KOPT-K1 (cell line): Measurements from ENCODE around the gene SRRM1.
"Not testable (repeated sequence)": the region's sequence is repeated elsewhere in the genome, so short reads cannot be mapped to it uniquely, and the experiment has no call there.

ENCODE experiments used
- H3K27ac ChIP-seq: fragments of 200-600 bp; sonication (generic); 2 replicates; pipeline ENCODE4 v1.5.1; 2016; ENCODE audit warnings: antibody characterized with exemption, mild to moderate bottlenecking, low read depth, low read length; ENCODE audit not compliant: poor library complexity, severe bottlenecking
- H3K36me3 ChIP-seq: fragments of 200-600 bp; sonication (generic); 2 replicates; pipeline ENCODE4 v1.5.1; 2017; ENCODE audit warnings: antibody characterized with exemption, mild to moderate bottlenecking, low read length, moderate library complexity; ENCODE audit not compliant: insufficient read depth
- H3K9me3 ChIP-seq: fragments of 200-600 bp; sonication (generic); 2 replicates; pipeline ENCODE4 v1.5.1; 2017; ENCODE audit warnings: antibody characterized with exemption, low read length, mild to moderate bottlenecking; ENCODE audit not compliant: insufficient read depth, poor library complexity, severe bottlenecking

SRRM1 gene

DNA sequence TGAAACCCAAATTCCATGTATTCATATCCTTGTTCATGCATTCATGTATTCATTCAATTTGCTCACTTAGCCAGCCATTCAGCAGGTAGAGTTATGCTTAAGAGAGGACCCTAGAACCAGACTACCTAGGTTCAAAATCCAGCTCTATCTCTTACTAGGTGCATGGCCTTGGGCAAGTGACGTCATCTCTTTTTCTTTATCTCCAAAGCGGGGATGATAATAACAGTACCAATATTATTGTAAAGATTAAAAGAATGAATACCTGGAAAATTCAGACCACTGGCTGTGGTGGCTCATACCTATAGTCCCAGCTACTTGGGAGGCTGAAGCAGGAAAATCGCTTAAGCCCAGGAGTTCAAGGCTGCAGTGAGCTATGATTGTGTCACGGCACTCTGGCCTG is 68.2 kb downstream of the SRRM1 start:
- Histone ChIP-seq H3K27ac (no peak overlapping the region), H3K9me3 (no peaks in the 10 kb centered on the region)

DNA sequence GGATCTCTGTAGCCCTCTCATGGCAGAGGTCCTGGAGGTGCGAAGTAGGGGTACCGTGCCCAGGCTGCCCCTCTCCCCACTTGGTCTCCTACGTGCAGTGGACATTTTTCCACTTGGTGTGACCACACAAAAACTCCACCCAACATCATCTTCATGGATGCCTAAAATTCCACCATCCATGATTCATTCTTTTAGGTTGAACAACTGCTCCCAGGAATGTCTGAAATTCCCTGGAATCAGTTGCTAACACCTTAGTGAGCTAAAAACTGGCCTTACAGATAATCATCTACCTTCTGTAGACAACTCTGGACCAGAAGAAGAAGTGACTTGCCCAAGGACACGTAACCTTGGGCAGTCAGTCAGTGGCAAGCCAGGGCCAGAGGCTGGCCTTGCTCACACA is 70.1 kb downstream of the SRRM1 start:
- Histone ChIP-seq H3K36me3 (no peaks in the 10 kb centered on the region), H3K27ac (no peak overlapping the region), H3K9me3 (no peaks in the 10 kb centered on the region)

More for the DNA sequence above, 68.2 kb downstream of the SRRM1 start:
- no peaks in the 10 kb centered on the region for H3K36me3 ChIP-seq

DNA sequence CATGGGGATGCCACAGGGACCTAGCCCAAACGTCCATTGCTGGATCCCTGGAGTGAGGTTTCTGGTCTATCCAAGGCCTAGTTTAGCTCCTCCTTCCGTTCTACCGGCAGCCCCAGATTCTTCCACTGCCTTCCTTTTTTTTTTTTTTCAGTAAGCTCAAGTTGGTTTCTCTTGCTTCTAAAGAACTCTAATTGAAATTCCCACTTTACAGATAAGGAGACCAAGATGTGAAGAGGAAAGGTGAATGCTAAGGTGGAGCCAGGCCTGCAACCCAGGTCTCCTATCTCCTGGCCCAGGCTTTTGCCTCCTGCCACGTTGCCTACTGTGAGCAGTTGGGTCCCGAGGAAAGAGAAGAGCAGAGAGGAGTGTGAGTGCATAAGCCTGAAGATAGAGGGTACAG is 70.6 kb downstream of the SRRM1 start:
- no peak overlapping the region for H3K27ac ChIP-seq
- H3K36me3 ChIP-seq, result no peaks in the 10 kb centered on the region
- H3K9me3 ChIP-seq, result no peaks in the 10 kb centered on the region

DNA sequence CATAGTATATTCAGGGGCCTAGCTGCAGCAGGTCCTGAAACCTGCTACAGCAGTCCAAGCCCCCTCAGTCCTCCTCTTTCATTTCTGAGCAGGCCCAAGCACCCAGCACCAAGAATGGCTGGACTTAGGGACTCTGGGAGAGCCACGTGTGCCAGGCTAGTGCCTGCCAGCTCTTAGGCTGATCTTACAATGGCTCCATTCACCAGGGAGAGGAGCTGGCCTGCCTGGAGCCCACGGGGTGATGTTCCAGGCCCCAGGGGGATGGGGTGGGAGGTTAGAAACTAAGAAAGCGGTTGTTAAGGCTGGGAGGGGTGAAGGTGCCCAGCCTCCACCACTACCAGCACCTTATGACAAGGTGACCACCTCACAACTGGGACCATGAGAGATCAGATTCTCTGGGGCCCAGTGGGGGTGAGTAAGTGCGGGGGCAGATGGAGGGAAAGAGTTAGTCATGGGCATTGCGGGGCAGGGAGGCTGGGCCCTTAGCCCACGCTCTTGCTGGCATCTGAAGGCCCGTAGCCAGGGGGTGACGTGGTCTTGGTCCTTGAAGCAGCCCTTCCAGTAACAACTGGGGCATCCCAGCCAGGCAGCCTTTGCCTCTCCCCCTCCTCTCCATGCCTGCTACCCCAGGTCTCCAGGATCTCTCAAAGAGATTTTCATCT is 71.9 kb downstream of the SRRM1 start:
- H3K36me3 ChIP-seq, result no peaks in the 10 kb centered on the region
- no peaks in the 10 kb centered on the region for H3K9me3 ChIP-seq
- no peak overlapping the region for H3K27ac ChIP-seq

DNA sequence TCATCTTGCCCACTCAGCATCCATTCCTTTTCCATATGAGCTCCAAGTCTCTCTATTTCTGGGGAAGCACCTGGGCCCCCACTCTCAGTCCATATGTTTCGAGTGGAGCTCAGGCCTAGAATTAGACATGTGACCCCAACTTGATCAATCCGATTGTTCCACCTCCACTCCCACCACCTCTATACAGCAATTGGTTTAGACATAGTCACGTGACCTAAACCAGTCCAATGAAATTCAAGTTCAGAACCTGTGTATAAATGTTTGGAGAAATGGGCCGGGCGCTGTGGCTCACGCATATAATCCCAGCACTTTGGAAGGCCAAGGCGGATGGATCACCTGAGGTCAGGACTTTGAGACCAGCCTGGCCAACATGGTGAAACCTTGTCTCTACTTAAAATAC is 72.6 kb downstream of the SRRM1 start:
- Histone ChIP-seq H3K27ac (no peak overlapping the region), H3K36me3 (no peaks in the 10 kb centered on the region), H3K9me3 (no peaks in the 10 kb centered on the region)

DNA sequence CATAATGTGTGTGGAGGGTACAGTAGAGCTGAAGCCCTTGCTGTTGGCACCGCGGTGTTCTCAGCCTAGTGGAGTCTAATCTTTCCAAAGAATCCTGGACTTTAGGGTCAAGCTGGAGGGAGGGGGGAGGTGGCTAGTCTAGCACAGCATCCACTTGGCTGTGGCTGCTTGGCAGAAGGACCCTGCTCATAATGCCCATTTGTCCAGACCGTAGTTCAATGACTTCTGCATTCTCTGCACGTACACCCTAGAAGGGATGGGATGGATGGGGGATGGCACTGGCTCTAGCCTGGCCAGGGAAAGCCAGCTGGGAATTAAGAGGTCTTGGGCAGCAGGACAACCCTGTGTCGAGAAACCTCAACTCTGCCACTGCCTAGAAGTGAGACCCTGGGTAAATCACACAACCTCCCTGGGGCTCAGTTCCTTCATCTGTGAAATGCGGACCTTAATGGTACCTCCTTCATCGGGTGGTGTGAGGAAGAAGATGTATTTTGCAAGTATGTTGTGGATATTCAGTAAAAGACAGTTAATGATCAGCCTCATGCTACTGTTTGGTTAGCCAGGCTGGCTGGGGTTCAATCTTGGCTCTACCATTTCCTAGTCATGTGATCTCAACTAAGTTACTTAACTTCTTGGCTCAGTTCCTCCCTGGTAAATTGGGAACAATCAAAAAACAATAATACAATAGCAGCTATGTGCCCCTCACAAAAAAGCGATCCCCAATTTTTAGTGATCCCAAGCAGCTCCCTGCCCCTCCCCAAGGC is 75.0 kb downstream of the SRRM1 start:
- H3K27ac ChIP-seq, result no peak overlapping the region
- H3K9me3 ChIP-seq, result no peaks in the 10 kb centered on the region
- no peaks in the 10 kb centered on the region for H3K36me3 ChIP-seq

DNA sequence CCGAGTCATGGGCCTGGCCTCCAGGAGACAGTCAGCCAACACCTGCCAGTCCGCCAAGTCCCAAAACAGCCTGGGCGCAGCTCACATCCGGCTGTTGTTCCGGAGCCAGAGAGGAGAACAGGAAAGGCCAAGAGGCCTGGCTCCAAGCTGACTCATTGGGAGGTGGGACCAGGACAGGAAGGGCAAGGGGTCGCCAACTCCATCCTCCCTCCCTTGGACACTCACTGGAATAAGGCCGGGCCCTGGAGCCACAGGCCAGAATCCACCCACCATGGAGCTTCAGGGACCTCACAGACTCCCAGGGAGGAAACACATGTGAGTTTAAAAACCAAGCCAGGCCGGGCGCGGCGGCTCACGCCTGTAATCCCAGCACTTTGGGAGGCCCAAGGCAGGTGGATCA is 77.0 kb downstream of the SRRM1 start:
- Histone ChIP-seq H3K36me3 (no peaks in the 10 kb centered on the region), H3K9me3 (no peaks in the 10 kb centered on the region), H3K27ac (no peak overlapping the region)

DNA sequence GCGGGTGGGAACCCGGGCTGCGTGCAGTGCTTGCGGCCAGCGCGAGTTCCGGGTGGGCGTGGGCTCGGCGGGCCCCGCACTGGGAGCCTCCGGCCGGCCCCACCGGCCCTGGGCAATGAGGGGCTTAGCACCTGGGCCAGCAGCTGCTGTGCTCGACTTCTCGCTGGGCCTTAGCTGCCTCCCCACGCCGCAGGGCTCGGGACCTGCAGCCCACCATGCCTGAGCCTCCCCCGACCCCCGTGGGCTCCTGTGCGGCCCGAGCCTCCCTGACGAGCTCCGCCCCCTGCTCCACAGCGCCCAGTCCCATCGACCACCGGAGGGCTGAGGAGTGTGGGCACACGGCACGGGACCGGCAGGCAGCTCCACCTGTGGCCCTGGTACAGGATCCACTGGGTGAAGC is 78.4 kb downstream of the SRRM1 start:
- H3K9me3 ChIP-seq, result no peaks in the 10 kb centered on the region
- no peaks in the 10 kb centered on the region for H3K36me3 ChIP-seq
- no peak overlapping the region for H3K27ac ChIP-seq

DNA sequence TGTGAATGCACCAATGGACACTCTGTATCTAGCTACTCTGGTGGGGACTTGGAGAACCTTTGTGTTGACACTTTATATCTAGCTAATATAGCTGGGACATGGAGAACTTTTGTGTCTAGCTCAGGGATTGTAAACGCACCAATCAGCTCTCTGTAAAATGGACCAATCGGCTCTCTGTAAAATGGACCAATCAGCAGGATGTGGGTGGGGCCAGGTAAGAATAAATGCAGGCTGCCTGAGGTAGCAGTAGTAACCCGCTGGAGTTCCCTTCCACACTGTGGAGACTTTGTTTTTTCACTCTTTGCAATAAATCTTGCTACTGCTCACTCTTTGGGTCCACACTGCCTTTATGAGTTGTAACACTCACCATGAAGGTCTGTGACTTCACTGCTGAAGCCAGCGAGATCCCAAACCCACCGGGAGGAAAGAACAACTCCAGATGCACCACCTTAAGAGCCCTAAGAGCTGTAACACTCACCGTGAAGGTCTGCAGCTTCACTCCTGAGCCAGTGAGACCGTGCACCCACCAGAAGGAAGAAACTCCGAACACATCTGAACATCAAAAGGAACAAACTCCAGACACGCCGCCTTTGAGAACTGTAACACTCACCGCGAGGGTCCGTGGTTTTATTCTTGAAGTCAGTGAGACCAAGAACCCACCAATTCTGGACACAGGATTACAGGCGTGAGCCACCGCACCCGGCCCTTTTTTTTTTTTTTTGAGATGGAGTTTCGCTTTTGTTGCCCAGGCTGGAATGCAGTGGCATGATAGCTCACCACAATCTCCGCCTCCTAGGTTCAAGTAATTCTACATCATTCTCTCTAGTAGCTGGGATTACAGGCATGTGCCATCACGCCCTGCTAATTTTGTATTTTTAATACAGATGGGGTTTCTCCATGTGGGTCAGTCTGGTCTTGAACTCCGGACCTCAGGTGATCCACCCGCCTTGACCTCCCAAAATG is 79.3 kb downstream of the SRRM1 start:
- H3K27ac ChIP-seq, result peak overlapping the region; percentile 37
- not testable (repeated sequence) for H3K36me3 ChIP-seq, H3K9me3 ChIP-seq
